Keratinocyte (primary cell): ENCODE results near the gene MMEL1. TPM values are rescaled to one million over a fixed set of nuclear protein-coding genes. Genes with fewer than 3 reads are reported as not detected.
"Not testable (repeated sequence)": the region's sequence is repeated elsewhere in the genome, so short reads cannot be mapped to it uniquely, and the experiment has no call there.

Source experiments
- DNase-seq: peaks from one replicate; pipeline ENCODE4 v3.0.0-alpha.2; 2011; ENCODE audit warnings: low read depth, missing footprints, low spot score
- FAIRE-seq: peaks from 2 replicates; lab custom pipeline; 2011; peaks lifted over from hg19 to GRCh38; lab: Jason Lieb, UNC
- H2AFZ ChIP-seq: 2 replicates; pipeline ENCODE4 v1.6.0; 2012; ENCODE audit warnings: low read length, control low read depth, inconsistent platforms; ENCODE audit not compliant: control insufficient read depth
- H3K27ac ChIP-seq: 2 replicates; pipeline ENCODE4 v1.5.1; 2011; ENCODE audit warnings: low read length; ENCODE audit not compliant: control insufficient read depth, insufficient read depth
- H3K27me3 ChIP-seq: 3 replicates; pipeline ENCODE4 v1.6.0; 2011; ENCODE audit warnings: low read length; ENCODE audit not compliant: control insufficient read depth, insufficient read depth; ENCODE audit errors: extremely low read depth
- H3K36me3 ChIP-seq, 2 experiments: 2 replicates in 1 of 2; 3 replicates in 1 of 2; pipeline ENCODE4 v1.5.1; 2011; ENCODE audit warnings: low read length in 2 of 2, mild to moderate bottlenecking in 1 of 2; ENCODE audit not compliant: control insufficient read depth in 2 of 2, insufficient read depth in 2 of 2; ENCODE audit errors: extremely low read depth in 1 of 2
- H3K4me1 ChIP-seq: 3 replicates; pipeline ENCODE4 v1.5.1; 2011; ENCODE audit warnings: low read length; ENCODE audit not compliant: control insufficient read depth, insufficient read depth; ENCODE audit errors: extremely low read depth
- H3K4me2 ChIP-seq: 3 replicates; pipeline ENCODE4 v1.6.0; 2011; ENCODE audit warnings: low read depth, low read length; ENCODE audit not compliant: control insufficient read depth, insufficient read depth; ENCODE audit errors: extremely low read depth
- H3K4me3 ChIP-seq, 3 experiments: fragments of 200-600 bp in 1 of 3; sonication (generic) in 1 of 3; 2 replicates in 2 of 3; 3 replicates in 1 of 3; pipeline ENCODE4 v1.5.1; 2011 to 2016; ENCODE audit warnings: low read length in 3 of 3, mild to moderate bottlenecking in 3 of 3, control low read depth in 2 of 3, inconsistent platforms in 1 of 3, low read depth in 1 of 3, mixed read lengths in 1 of 3, mixed run types in 1 of 3, moderate library complexity in 1 of 3; ENCODE audit not compliant: control insufficient read depth in 2 of 3, insufficient read depth in 2 of 3; ENCODE audit errors: extremely low read depth in 1 of 3
- H3K79me2 ChIP-seq: 2 replicates; pipeline ENCODE4 v1.6.0; 2012; ENCODE audit warnings: low read length; ENCODE audit not compliant: control insufficient read depth, insufficient read depth
- H3K9ac ChIP-seq: 3 replicates; pipeline ENCODE4 v1.6.0; 2011; ENCODE audit warnings: low read length; ENCODE audit not compliant: control insufficient read depth, insufficient read depth; ENCODE audit errors: extremely low read depth
- H3K9me1 ChIP-seq: 3 replicates; pipeline ENCODE4 v1.6.0; 2011; ENCODE audit warnings: low read length; ENCODE audit not compliant: control insufficient read depth, insufficient read depth; ENCODE audit errors: extremely low read depth
- H3K9me3 ChIP-seq: 2 replicates; pipeline ENCODE4 v1.5.1; 2012; ENCODE audit warnings: low read depth, low read length; ENCODE audit not compliant: control insufficient read depth
- H4K20me1 ChIP-seq: 3 replicates; pipeline ENCODE4 v1.6.0; 2011; ENCODE audit warnings: low read length; ENCODE audit not compliant: control insufficient read depth, insufficient read depth; ENCODE audit errors: extremely low read depth
- EZH2 ChIP-seq: IDR thresholded peaks from one replicate; pipeline ENCODE4 v1.6.1; 2012; ENCODE audit warnings: inconsistent platforms, mild to moderate bottlenecking, low read length, moderate library complexity
- dilution Hi-C: fragments of 300-500 bp; cut with MboI; formaldehyde crosslinking; loops from one replicate; pipeline ENCODE4 v1.7.0; 2020; ENCODE audit warnings: low sequenced_read_pairs; ENCODE audit not compliant: extremely low pct_ligation_motif_present
- polyA plus RNA-seq, 5 experiments: library from polyadenylated mRNA; depleted of rRNA in 3 of 5; stranded (reverse) in 3 of 5; stranded (forward) in 1 of 5; unstranded in 1 of 5; fragments of >200 nt; gene quantifications; 1 replicate in 1 of 5; 2 replicates in 3 of 5; 3 replicates in 1 of 5; pipeline versions ENCODE4 v1.2.1 to v1.2.3, GENCODE V29; 2011 to 2012; ENCODE audit warnings: missing spikeins in 2 of 5, low read depth in 1 of 5, low replicate concordance in 1 of 5
- TF ChIP-seq, protein P1 (sequence below), 3 experiments: IDR thresholded peaks in 1 of 3; conservative IDR thresholded peaks in 1 of 3; optimal IDR thresholded peaks in 1 of 3; 2 replicates in 2 of 3; 3 replicates in 1 of 3; pipeline versions ENCODE3 to v1.5.1; 2011; ENCODE audit warnings: low read length in 3 of 3, mild to moderate bottlenecking in 3 of 3, moderate library complexity in 2 of 3, control low read depth in 1 of 3, inconsistent platforms in 1 of 3; ENCODE audit not compliant: insufficient read depth in 2 of 3; ENCODE audit errors: extremely low read depth in 1 of 3

MMEL1 gene
- polyA plus RNA-seq, 1 donor (not counting 4 experiments of a cell fraction or from before 2014, with no cell fraction given) = not detected

DNA sequence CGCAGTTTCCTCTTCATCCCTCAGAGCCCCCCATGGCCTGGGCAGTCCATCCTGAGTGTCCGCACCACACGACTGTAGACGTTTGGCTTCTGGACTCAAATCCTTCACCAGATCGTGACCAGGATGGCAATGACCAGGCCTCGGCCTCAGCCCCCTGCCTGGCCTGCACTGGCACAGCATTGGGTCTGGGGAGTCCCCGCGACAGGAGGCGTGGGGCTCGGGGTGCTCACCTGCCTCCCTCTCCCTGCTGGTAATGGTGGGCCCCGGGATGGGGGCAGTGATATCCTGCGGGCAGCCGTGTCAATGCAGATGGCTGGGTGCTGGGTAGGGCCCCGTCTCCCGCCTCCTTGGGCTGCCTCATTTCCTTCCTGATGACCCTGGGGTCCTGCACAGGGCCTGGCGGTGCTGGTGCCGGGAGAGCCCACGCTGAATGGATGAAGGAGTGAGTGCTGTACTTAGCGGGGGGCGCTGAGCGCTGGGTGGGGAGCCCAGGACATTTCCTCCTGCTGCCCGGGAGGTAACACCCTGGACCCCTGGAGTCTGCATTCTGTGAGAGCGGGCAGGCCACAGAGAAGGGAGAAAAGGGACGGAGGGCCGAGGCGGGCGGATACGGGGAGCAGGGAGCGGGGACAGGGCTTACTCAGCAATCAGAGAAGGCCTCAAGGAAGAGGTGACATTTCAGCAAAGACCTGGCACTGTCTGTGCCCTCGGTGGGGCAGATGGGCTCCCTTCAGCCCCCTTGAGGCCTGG is 78.8 kb downstream of the MMEL1 start:
- Histone ChIP-seq H3K36me3 (no peaks in the 10 kb centered on the region), H3K27ac (no peak overlapping the region), H3K4me2 (no peak overlapping the region), H4K20me1 (no peaks in the 10 kb centered on the region), H2AFZ (no peak overlapping the region), H3K27me3 (no peaks in the 10 kb centered on the region), H3K4me3 (no peak overlapping the region), H3K79me2 (no peaks in the 10 kb centered on the region), H3K4me1 (peaks cover 12% of the 10 kb centered on the region), H3K9me3 (no peaks in the 10 kb centered on the region), H3K9ac (no peak overlapping the region), H3K9me1 (no peaks in the 10 kb centered on the region)
- TF ChIP-seq, protein P1, sequence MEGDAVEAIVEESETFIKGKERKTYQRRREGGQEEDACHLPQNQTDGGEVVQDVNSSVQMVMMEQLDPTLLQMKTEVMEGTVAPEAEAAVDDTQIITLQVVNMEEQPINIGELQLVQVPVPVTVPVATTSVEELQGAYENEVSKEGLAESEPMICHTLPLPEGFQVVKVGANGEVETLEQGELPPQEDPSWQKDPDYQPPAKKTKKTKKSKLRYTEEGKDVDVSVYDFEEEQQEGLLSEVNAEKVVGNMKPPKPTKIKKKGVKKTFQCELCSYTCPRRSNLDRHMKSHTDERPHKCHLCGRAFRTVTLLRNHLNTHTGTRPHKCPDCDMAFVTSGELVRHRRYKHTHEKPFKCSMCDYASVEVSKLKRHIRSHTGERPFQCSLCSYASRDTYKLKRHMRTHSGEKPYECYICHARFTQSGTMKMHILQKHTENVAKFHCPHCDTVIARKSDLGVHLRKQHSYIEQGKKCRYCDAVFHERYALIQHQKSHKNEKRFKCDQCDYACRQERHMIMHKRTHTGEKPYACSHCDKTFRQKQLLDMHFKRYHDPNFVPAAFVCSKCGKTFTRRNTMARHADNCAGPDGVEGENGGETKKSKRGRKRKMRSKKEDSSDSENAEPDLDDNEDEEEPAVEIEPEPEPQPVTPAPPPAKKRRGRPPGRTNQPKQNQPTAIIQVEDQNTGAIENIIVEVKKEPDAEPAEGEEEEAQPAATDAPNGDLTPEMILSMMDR (optimal IDR thresholded peaks at IDR 0.05 in 1 of 3, IDR thresholded peaks at IDR 0.05 in 1 of 3, conservative IDR thresholded peaks at IDR 0.05 in 1 of 3; ENCODE audit: extremely low read depth in 1 of 3, insufficient read depth in 2 of 3, low read length in 3 of 3) = no peak
- TF ChIP-seq EZH2 = no peak
- FAIRE-seq (no peak), DNase-seq (no peak)
- dilution Hi-C loops = no loop called here

- H3K9me3 ChIP-seq, dilution Hi-C loops, H3K4me3 ChIP-seq, H4K20me1 ChIP-seq, DNase-seq, H2AFZ ChIP-seq, H3K4me2 ChIP-seq, FAIRE-seq, H3K36me3 ChIP-seq, H3K79me2 ChIP-seq, H3K9me1 ChIP-seq, H3K27me3 ChIP-seq, H3K9ac ChIP-seq, H3K27ac ChIP-seq: not testable (repeated sequence)
- peaks cover 21% of the 10 kb centered on the region for H3K4me1 ChIP-seq
These were observed 79.7 kb downstream of the MMEL1 start for GRCh38 chr1:2553076-2553475.

- DNase-seq (no peak), FAIRE-seq (no peak)
- Histone ChIP-seq H3K79me2 (no peaks in the 10 kb centered on the region), H3K4me2 (no peak overlapping the region), H3K4me1 (peaks cover 30% of the 10 kb centered on the region), H3K9ac (no peak overlapping the region), H3K36me3 (no peaks in the 10 kb centered on the region), H3K27ac (no peak overlapping the region), H2AFZ (no peak overlapping the region), H4K20me1 (no peaks in the 10 kb centered on the region), H3K9me3 (no peaks in the 10 kb centered on the region), H3K27me3 (no peaks in the 10 kb centered on the region), H3K9me1 (no peaks in the 10 kb centered on the region), H3K4me3 (no peak overlapping the region)
- dilution Hi-C loops = no loop called here
- no peak for TF ChIP-seq EZH2
- TF ChIP-seq, protein P1 (optimal IDR thresholded peaks at IDR 0.05 in 1 of 3, IDR thresholded peaks at IDR 0.05 in 1 of 3, conservative IDR thresholded peaks at IDR 0.05 in 1 of 3; ENCODE audit: extremely low read depth in 1 of 3, insufficient read depth in 2 of 3, low read length in 3 of 3) = no peak
These were observed 80.6 kb downstream of the MMEL1 start for GRCh38 chr1:2552189-2552588.

DNA sequence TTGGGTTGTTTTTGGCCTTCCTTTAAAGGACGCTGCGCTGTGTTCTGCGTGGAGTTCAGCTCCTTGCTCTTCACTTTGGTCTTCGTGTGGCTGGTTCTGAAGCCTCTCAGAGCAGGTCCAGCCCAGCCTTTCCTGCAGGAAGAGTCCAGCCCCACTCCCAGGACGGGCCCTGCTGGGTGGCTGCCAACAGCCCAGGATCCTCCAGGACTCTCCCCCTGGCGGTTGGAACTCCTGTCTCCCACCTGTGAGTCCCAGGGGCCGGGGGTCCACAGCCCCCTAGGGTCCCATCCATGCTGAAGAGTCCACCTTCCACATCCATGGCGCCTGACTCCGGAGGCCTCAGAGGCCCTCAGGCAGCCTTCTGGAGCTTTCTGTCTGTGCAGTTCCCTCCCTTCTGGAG is 81.3 kb downstream of the MMEL1 start:
- DNase-seq, FAIRE-seq, H3K27me3 ChIP-seq, H3K9me3 ChIP-seq, H3K4me2 ChIP-seq, H3K27ac ChIP-seq, H4K20me1 ChIP-seq, H3K9me1 ChIP-seq, H2AFZ ChIP-seq, H3K36me3 ChIP-seq, H3K4me3 ChIP-seq, dilution Hi-C loops, H3K79me2 ChIP-seq, H3K9ac ChIP-seq: not testable (repeated sequence)
- H3K4me1 ChIP-seq = peaks cover 34% of the 10 kb centered on the region
